K562 (cell line): ENCODE results near the gene OR6P1. TPM values are rescaled to one million over a fixed set of nuclear protein-coding genes. Genes with fewer than 3 reads are reported as not detected.

Experiments used
- ATAC-seq: fragments of 200-7000 bp; cut with Tn5 transposase; 3 replicates; pipeline ENCODE4 v1.9.1; 2020; ENCODE audit warnings: moderate library complexity
- BruUV-seq: library from RNA; stranded (reverse); fragments of 400-500 nt; replicated peaks from 2 replicates; lab custom pipeline; 2021; lab: Mats Ljungman, UMichigan
- CTCF ChIA-PET: fragments of 300-600 bp; formaldehyde crosslinking; extraction: SDS; loops from one replicate; lab custom pipeline; 2021; ENCODE audit warnings: low intra/inter-chr PET ratio; lab: Yijun Ruan, JAX
- POLR2A ChIA-PET: fragments of 300-600, 350-650 bp; sonication (Branson Sonifier 250); formaldehyde crosslinking; extraction: SDS; loops from one replicate; lab custom pipeline; 2021; ENCODE audit warnings: antibody characterized with exemption, inconsistent platforms; lab: Yijun Ruan, JAX
- DNase-seq, 4 experiments: peaks; one replicate each; pipeline versions ENCODE4 v3.0.0 to v3.0.0-alpha.2; 2011 to 2018; ENCODE audit warnings: low spot score in 3 of 4, mixed read lengths in 3 of 4; ENCODE audit errors: extremely low read depth in 1 of 4
- FAIRE-seq: peaks from 2 replicates; lab custom pipeline; 2011; peaks lifted over from hg19 to GRCh38; lab: Jason Lieb, UNC
- H2AFZ ChIP-seq: 2 replicates; pipeline ENCODE4 v1.6.0; 2011; ENCODE audit warnings: low read depth, low read length, control low read depth, inconsistent platforms
- H3K27ac ChIP-seq: fragments of 200-600 bp; 3 replicates; pipeline ENCODE4 v1.8.0; 2011; ENCODE audit warnings: low read depth, mild to moderate bottlenecking, control low read depth, inconsistent platforms, low read length, moderate library complexity, mixed read lengths; ENCODE audit errors: extremely low read depth
- H3K27me3 ChIP-seq, 2 experiments: fragments of 300-600 bp in 1 of 2; 2 replicates in 1 of 2; 3 replicates in 1 of 2; pipeline versions ENCODE4 v1.6.0 to v1.8.0; 2011; ENCODE audit warnings: inconsistent platforms in 2 of 2, low read length in 2 of 2, mild to moderate bottlenecking in 1 of 2, mixed read lengths in 1 of 2, moderate library complexity in 1 of 2; ENCODE audit not compliant: control insufficient read depth in 2 of 2, insufficient read depth in 2 of 2
- H3K36me3 ChIP-seq: fragments of 300-600 bp; 3 replicates; pipeline ENCODE4 v1.8.0; 2011; ENCODE audit warnings: mild to moderate bottlenecking, low read length, inconsistent platforms; ENCODE audit not compliant: control insufficient read depth, insufficient read depth
- H3K4me1 ChIP-seq, 2 experiments: fragments of 200-600 bp in 1 of 2; replicated peaks in 1 of 2; 2 replicates in 1 of 2; 3 replicates in 1 of 2; pipeline versions ENCODE4 v1.5.1 to v1.8.0; 2011; ENCODE audit warnings: inconsistent platforms in 2 of 2, low read length in 2 of 2, mild to moderate bottlenecking in 1 of 2, mixed read lengths in 1 of 2, moderate library complexity in 1 of 2; ENCODE audit not compliant: control insufficient read depth in 2 of 2, insufficient read depth in 2 of 2
- H3K4me2 ChIP-seq: 2 replicates; pipeline ENCODE4 v1.6.1; 2011; ENCODE audit warnings: low read length, control low read depth, inconsistent platforms, mixed read lengths; ENCODE audit not compliant: insufficient read depth
- H3K4me3 ChIP-seq: fragments of 200-600 bp; sonication (generic), shearing (Covaris generic); 2 replicates; pipeline ENCODE4 v1.5.1; 2016; ENCODE audit warnings: control low read depth, inconsistent platforms
- H3K79me2 ChIP-seq: fragments of 200-600 bp; 3 replicates; pipeline ENCODE4 v1.8.0; 2011; ENCODE audit warnings: low read length, inconsistent platforms; ENCODE audit not compliant: control insufficient read depth, insufficient read depth
- H3K9ac ChIP-seq, 2 experiments: 2 replicates each; pipeline versions ENCODE4 v1.6.0 to v1.6.1; 2011; ENCODE audit warnings: low read depth in 2 of 2, low read length in 2 of 2, control low read depth in 1 of 2, inconsistent platforms in 1 of 2, mild to moderate bottlenecking in 1 of 2, mixed read lengths in 1 of 2; ENCODE audit not compliant: insufficient read depth in 1 of 2
- H3K9me1 ChIP-seq: one replicate; pipeline ENCODE4 v1.6.0; 2011; ENCODE audit warnings: inconsistent platforms, mild to moderate bottlenecking, low read length, moderate library complexity; ENCODE audit not compliant: control insufficient read depth, insufficient read depth
- H3K9me3 ChIP-seq: replicated peaks from 2 replicates; pipeline ENCODE4 v1.5.1; 2011; ENCODE audit warnings: low read depth, low read length, inconsistent platforms; ENCODE audit not compliant: control insufficient read depth, insufficient read depth
- H4K20me1 ChIP-seq: replicated peaks from 2 replicates; pipeline ENCODE4 v1.6.1; 2011; ENCODE audit warnings: low read length, inconsistent platforms, mixed read lengths; ENCODE audit not compliant: control insufficient read depth, insufficient read depth
- CBX1 ChIP-seq: sonication (generic); IDR thresholded peaks from 2 replicates; pipeline ENCODE4 v1.6.1; 2016; ENCODE audit warnings: antibody characterized with exemption, low read depth, mild to moderate bottlenecking
- CREBBP ChIP-seq: IDR thresholded peaks from one replicate; pipeline ENCODE4 v1.6.1; 2012; ENCODE audit warnings: low read depth, mild to moderate bottlenecking, control low read depth, inconsistent platforms, low read length
- DDX20 ChIP-seq: fragments of 450-650 bp; IDR thresholded peaks from 2 replicates; pipeline ENCODE4 v1.6.1; 2016; ENCODE audit warnings: missing genetic modification characterization, low read depth, mild to moderate bottlenecking, missing compliant biosample characterization, moderate library complexity
- FIP1L1 ChIP-seq: fragments of 200-400 bp; formaldehyde crosslinking; IDR thresholded peaks from 2 replicates; pipeline ENCODE4 v1.6.1; 2018; ENCODE audit warnings: mild to moderate bottlenecking, low read depth, low read length; ENCODE audit not compliant: poor library complexity, severe bottlenecking
- MEIS2 ChIP-seq: fragments of 450-650 bp; IDR thresholded peaks from 2 replicates; pipeline ENCODE4 v1.6.1; 2014; ENCODE audit warnings: mild to moderate bottlenecking; ENCODE audit not compliant: partially characterized antibody
- PTTG1 ChIP-seq: fragments of 450-650 bp; IDR thresholded peaks from 2 replicates; pipeline ENCODE4 v1.6.1; 2016; ENCODE audit warnings: low read depth, mild to moderate bottlenecking, missing genetic modification characterization, missing compliant biosample characterization
- RBM17 ChIP-seq: fragments of 200-400 bp; formaldehyde crosslinking; IDR thresholded peaks from 2 replicates; pipeline ENCODE4 v1.6.1; 2017; ENCODE audit warnings: low read depth, mild to moderate bottlenecking, low read length, borderline replicate concordance
- SMARCA4 ChIP-seq: fragments of 450-650 bp; IDR thresholded peaks from 2 replicates; pipeline ENCODE4 v1.6.1; 2016
- SRSF7 ChIP-seq: fragments of 200-400 bp; formaldehyde crosslinking; optimal IDR thresholded peaks from 2 replicates; pipeline ENCODE3; 2017; ENCODE audit warnings: mild to moderate bottlenecking, low read depth, low read length
- TFAM ChIP-seq: fragments of 250-450 bp; sonication (Bioruptor Pico); conservative IDR thresholded peaks from 2 replicates; pipeline ENCODE4 v1.5.0; 2021; ENCODE audit warnings: mild to moderate bottlenecking, moderate library complexity
- TSC22D4 ChIP-seq: fragments of 450-650 bp; IDR thresholded peaks from 2 replicates; pipeline ENCODE4 v1.6.1; 2016; ENCODE audit warnings: missing genetic modification characterization, missing biosample characterization, control low read depth
- ZKSCAN8 ChIP-seq: fragments of 200-800 bp; sonication (Bioruptor generic); IDR thresholded peaks from 2 replicates; pipeline ENCODE4 v1.6.1; 2016; ENCODE audit warnings: missing genetic modification characterization, missing compliant biosample characterization
- ZNF707 ChIP-seq: fragments of 250-450 bp; sonication (Bioruptor Pico); conservative IDR thresholded peaks from 2 replicates; pipeline ENCODE4 v1.8.0; 2022; ENCODE audit warnings: inconsistent platforms, mild to moderate bottlenecking, moderate library complexity
- WGBS: fragments of 100-300 bp; shearing (Covaris generic); methylation state at CpG from one replicate; pipeline ENCODE4 v1.1.6; 2016; ENCODE audit warnings: low coverage, mixed read lengths; ENCODE audit not compliant: insufficient coverage; ENCODE audit errors: missing lambda C conversion rate; 5-methylcytosine and 5-hydroxymethylcytosine counted together
- in situ Hi-C: fragments of 300-500 bp; cut with MboI; formaldehyde crosslinking; loops from 4 replicates; pipeline ENCODE4 v1.15.0; 2018; ENCODE audit warnings: inconsistent platforms, mixed read lengths
- intact Hi-C: fragments of 100-400 bp; cut with micrococcal nuclease; formaldehyde crosslinking; loops from 2 replicates; pipeline ENCODE4 v1.14.2; 2022
- polyA plus RNA-seq, 8 experiments: library from polyadenylated mRNA; depleted of rRNA in 4 of 8; stranded (reverse) in 5 of 8; unstranded in 3 of 8; fragments of >200 nt; fragmentation: Nextera tagmentation in 2 of 8; fragmentation: Illumina TruSeq in 1 of 8; extraction: Ambion mirVana in 2 of 8; extraction: Trizol in 1 of 8; gene quantifications; 2 replicates each; pipeline versions ENCODE4 v1.2.1 to v1.2.3, GENCODE V29; 2011 to 2014; ENCODE audit warnings: inconsistent platforms in 1 of 8, missing spikeins in 1 of 8
- total RNA-seq, 7 experiments: library from RNA; depleted of rRNA in 6 of 7; stranded (reverse); fragments of >200 nt in 6 of 7; fragmentation: Illumina TruSeq in 2 of 7; extraction: Trizol in 2 of 7; gene quantifications; 2 replicates each; pipeline versions ENCODE4 v1.2.1 to v1.2.3, GENCODE V29; 2011 to 2021; ENCODE audit warnings: low replicate concordance in 1 of 7
- TF ChIP-seq, protein P1 (sequence below): sonication (generic); formaldehyde crosslinking; IDR thresholded peaks from 2 replicates; pipeline ENCODE4 v1.8.0; 2022; ENCODE audit warnings: mild to moderate bottlenecking, missing genetic modification reagents, borderline replicate concordance
- TF ChIP-seq, protein P2 (sequence below): sonication (generic); formaldehyde crosslinking; IDR thresholded peaks from 2 replicates; pipeline ENCODE4 v1.8.1; 2023; ENCODE audit warnings: mild to moderate bottlenecking, missing genetic modification reagents

Gene OR6P1
- total and polyA plus RNA-seq, 9 of the 15 experiments (the other 6 are each of a cell fraction or from before 2014, with no cell fraction given), result not detected

DNA sequence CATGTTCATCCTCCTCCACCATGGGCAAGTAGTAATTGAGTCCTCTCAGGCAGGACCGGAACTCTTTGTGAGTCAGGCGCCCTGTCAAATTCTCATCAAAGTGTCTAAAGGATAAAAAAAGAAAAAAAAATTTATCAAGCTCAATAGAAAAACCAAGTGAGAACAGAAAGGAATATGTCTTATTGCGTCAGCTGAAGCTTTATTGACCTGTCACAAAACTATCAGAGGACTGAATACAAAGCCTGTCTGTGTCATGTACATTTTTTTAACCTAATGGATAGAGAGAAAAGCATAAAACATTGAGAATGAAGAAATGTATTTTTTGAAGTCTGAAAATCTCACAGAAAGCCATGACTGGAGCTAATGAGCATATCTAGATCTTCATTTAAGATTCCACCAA lies 43.4 kb upstream of the OR6P1 start (continued):
- TF ChIP-seq, protein P1, sequence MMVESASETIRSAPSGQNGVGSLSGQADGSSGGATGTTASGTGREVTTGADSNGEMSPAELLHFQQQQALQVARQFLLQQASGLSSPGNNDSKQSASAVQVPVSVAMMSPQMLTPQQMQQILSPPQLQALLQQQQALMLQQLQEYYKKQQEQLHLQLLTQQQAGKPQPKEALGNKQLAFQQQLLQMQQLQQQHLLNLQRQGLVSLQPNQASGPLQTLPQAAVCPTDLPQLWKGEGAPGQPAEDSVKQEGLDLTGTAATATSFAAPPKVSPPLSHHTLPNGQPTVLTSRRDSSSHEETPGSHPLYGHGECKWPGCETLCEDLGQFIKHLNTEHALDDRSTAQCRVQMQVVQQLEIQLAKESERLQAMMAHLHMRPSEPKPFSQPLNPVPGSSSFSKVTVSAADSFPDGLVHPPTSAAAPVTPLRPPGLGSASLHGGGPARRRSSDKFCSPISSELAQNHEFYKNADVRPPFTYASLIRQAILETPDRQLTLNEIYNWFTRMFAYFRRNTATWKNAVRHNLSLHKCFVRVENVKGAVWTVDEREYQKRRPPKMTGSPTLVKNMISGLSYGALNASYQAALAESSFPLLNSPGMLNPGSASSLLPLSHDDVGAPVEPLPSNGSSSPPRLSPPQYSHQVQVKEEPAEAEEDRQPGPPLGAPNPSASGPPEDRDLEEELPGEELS (CRISPR knock-in tag), result no peak
- TF ChIP-seq ZNF707 (CRISPR knock-in tag) (no peak), ZKSCAN8 (CRISPR knock-in tag) (no peak)

DNA sequence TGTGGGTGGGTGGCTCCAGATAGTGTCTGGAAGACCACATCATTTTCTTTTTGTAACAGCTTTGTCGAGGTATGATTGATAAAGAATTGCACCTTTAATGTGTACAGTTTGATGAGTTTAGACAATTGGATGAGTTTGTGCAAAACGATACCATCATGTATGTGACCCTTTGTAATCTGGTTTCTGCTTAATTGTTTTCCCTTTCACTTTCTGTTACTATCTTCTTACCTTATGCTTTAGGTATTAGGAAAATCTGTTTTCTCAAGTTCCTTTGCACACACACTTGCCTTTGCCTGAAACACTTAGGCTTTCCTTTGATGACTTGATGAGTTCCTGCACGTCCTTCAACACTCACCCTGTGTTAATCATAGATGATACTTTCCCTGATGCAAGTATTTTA lies 41.5 kb upstream of the OR6P1 start:
- FAIRE-seq, result no peak
- Histone ChIP-seq H3K9me1 (no peaks in the 10 kb centered on the region), H3K27me3 (no peaks in the 10 kb centered on the region), H2AFZ (no peak overlapping the region), H3K4me3 (no peak overlapping the region), H3K4me2 (no peak overlapping the region), H3K9me3 (no peaks in the 10 kb centered on the region), H4K20me1 (no peaks in the 10 kb centered on the region), H3K79me2 (no peaks in the 10 kb centered on the region), H3K9ac (no peak overlapping the region), H3K36me3 (peaks cover 59% of the 10 kb centered on the region), H3K4me1 (no peaks in the 10 kb centered on the region), H3K27ac (no peak overlapping the region)
- ChIA-PET CTCF (no interaction called here), POLR2A (no interaction called here)
- TF ChIP-seq SRSF7 (no peak), CREBBP (no peak), RBM17 (no peak), SMARCA4 (no peak), PTTG1 (no peak), MEIS2 (no peak), FIP1L1 (no peak), TFAM (CRISPR knock-in tag) (no peak), DDX20 (no peak), TSC22D4 (no peak), CBX1 (no peak)
- TF ChIP-seq, protein P2, sequence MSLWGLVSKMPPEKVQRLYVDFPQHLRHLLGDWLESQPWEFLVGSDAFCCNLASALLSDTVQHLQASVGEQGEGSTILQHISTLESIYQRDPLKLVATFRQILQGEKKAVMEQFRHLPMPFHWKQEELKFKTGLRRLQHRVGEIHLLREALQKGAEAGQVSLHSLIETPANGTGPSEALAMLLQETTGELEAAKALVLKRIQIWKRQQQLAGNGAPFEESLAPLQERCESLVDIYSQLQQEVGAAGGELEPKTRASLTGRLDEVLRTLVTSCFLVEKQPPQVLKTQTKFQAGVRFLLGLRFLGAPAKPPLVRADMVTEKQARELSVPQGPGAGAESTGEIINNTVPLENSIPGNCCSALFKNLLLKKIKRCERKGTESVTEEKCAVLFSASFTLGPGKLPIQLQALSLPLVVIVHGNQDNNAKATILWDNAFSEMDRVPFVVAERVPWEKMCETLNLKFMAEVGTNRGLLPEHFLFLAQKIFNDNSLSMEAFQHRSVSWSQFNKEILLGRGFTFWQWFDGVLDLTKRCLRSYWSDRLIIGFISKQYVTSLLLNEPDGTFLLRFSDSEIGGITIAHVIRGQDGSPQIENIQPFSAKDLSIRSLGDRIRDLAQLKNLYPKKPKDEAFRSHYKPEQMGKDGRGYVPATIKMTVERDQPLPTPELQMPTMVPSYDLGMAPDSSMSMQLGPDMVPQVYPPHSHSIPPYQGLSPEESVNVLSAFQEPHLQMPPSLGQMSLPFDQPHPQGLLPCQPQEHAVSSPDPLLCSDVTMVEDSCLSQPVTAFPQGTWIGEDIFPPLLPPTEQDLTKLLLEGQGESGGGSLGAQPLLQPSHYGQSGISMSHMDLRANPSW (CRISPR knock-in tag), result no peak
- intact Hi-C loops, result no loop called here
- no peak for DNase-seq
- ATAC-seq, result no peak
- 69% methylated on average over 3 of the region's 3 CpGs for WGBS
- no TSS peak for BruUV-seq
- in situ Hi-C loops, result no loop called here
